ENCODE results near the gene SNX1. TPM values are rescaled to one million over a fixed set of nuclear protein-coding genes. Genes with fewer than 3 reads are reported as not detected.

The SNX1 gene
- polyA plus RNA-seq, 4 donors: 97.5 to 115 (median 104) TPM

DNA sequence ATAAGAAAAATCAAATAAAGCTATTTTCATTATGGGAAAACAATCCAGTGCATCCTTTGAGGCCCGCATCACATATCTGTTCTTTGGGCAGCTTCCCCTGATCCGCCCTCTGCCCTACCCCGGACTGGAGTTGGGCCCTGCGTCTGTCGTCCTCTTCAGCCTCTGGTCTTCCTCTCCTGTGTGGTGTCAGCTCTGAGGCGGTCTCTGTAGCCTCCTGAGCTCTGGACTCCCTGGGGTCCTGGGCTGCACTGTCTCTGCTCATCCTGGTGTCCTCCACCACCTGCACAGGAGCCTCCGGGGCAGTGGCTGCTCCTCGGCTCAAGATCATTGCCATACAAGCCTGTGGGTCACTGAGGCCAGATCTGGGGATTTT, 48.4 kb downstream of the SNX1 start:
- no peak for DNase-seq (ENCODE audit: low read depth in 4 of 4, low spot score in 3 of 4)

DNA sequence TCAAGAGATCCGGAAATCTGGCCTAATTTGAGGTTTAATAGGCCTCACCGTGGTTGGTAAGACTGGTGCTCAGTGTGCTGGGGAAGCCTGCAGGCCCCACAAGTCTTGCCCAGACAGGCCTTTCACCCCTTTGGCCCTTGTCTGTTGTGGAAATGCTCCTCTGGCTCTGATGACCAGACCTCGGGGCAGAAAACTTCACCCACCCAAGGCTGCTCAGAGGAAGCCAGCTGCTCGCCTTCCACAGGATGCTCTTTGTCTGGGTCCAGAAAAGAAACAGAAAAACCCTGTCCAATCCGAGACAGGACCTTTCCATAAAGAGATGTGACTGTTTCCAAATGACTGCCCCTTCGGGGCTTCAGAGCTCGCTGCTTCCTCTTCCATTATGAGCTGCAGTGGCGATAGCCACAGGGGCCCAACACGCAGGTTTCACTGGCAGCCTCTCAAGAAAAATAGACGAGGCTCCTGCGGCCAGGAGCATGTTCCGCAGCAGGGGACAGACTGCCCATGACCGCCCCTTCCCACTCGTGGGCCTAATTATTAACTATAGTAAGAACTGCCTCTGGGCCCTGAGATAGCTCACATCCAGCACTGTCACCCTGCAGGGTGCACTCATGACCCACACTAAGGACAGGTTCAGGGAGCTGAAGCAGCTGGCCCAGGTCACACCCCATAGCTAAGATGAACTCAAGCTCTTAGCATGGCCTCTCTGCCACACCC, 48.9 kb downstream of the SNX1 start:
- DNase-seq (ENCODE audit: low read depth in 4 of 4, low spot score in 3 of 4): no peak

DNA sequence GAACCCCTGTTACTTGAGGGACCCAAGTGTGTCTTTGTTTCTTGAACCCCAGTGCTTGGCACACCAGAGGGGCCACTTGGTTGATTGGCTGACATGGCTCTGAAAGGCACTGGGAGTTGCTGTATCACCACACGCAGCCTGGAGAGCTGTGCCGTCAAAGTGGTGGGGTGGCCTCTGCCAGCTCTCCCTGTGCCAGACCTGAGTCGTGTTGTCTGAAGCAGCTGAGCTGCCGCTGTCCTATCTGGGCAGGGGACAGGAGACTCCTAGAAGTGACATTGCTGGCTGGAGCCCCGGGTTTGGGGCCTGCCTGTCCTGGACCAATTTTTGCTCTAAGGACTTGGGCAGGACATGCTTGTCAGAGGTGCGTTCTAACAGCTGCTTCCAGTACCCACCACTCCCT, 50.3 kb downstream of the SNX1 start:
- no peak for DNase-seq (ENCODE audit: low read depth in 4 of 4, low spot score in 3 of 4)

DNA sequence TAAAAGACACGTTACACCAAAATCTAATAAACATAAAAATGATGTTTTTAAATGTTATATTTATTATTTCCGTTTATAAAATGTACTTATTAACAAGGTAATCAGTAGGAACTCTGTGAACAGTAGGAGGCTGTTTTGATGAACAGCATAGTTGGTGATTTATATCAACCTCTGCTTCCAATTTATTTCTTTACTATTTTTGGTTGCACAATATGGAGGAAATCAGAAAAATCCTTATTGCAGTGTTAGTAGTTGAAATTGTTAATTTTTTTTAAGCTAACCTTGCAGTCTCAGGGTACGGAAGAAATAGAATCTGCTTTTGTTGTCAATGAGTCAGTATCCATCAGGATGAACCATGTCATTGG, 50.7 kb downstream of the SNX1 start:
- DNase-seq (ENCODE audit: low read depth in 4 of 4, low spot score in 3 of 4): no peak

DNA sequence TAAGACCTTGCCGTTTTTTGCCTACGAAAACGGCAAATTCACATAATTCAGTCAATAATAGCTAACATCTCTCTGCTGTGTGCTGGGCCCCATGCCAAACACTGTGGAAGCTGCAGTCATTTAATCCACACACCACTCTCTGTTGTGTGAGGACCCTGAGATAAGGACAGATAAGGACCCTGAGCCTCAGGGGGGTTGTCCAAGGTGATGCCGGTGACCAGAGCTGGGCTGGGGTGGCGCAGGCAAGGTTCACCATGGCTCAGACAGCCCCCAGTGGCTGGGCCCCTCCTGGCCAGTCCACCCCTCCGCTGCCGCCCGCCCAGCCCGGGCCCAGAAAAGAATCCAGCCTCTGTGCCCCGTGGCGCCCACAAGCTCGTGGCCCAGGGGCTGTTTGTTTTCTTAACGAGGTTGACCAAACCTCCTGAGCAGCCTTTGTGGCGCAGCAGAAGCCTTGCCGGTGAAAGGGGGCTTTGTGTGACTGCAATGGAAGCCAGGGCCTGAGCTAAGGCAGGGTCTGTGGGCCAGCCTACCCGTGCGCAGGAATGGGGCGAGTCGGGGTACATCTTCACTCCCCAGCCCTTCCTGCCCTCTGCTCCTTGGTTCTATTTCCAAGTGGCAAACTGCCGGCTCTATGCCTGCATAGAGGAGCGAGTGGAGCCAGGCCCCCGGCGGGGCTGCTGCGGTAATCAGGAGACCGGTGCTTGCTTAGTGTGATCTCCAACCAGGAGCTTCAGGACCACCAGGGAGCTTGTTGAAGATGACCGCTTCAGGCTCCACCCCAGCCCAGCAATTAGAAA, 51.3 kb downstream of the SNX1 start:
- no peak for DNase-seq (ENCODE audit: low read depth in 4 of 4, low spot score in 3 of 4)

DNA sequence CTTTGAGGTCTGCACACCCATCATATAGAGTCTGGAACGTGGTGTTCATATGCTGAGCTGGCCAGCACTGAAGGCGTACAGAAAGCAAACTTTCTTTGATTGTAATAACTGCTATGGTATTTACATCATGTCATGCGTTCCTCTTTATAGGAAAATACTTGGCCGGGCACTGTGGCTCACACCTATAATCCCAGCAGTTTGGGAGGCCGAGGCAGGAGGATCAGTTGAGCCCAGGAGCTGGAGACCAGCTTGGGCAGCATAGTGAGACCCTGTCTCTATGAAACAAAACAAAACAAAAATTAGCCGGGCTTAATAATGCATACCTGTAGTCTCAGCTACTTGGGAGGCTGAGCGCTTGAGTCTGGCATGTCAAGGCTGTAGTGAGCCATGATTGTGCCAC, 52.4 kb downstream of the SNX1 start:
- DNase-seq (ENCODE audit: low read depth in 4 of 4, low spot score in 3 of 4): no peak

DNA sequence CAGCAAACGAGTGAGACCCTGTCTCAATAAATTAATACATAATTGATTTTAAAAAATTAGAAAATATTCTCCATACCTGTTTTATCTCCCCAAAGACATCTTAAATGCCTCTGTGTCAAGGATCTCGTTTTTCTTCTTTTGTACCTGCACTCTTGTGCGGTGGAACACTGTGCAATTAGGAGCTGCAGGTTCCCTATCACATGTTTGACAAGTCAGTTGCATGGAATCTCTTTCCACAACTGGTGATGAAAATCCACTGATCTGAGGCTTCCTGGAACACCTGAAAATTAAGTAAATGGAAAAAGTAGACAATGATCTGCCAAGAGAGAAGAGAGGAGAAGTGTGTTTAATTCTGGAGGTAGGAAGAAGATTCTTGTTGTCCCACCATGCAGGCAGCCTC, 52.8 kb downstream of the SNX1 start:
- no peak for DNase-seq (ENCODE audit: low read depth in 4 of 4, low spot score in 3 of 4)

DNA sequence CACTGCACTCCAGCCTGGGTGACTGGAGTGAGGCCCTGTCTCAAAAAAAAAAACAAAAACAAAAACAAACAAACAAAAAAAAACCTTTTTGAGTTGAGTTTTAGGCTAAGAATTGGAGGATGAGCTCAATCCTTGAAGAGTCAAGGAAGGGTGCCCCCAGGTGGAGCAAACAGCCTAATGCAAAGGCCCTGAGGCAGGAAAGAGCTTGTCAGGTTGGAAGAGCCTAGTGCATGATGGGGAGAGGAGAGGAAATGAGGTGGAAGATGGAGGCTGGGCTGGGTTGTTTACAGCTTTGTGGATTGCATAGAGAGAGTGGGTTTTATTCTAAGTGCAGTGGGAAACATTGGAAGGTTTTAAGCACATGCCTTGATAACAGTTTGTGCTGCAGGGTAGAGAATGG, 53.6 kb downstream of the SNX1 start:
- no peak for DNase-seq (ENCODE audit: low read depth in 4 of 4, low spot score in 3 of 4)

DNA sequence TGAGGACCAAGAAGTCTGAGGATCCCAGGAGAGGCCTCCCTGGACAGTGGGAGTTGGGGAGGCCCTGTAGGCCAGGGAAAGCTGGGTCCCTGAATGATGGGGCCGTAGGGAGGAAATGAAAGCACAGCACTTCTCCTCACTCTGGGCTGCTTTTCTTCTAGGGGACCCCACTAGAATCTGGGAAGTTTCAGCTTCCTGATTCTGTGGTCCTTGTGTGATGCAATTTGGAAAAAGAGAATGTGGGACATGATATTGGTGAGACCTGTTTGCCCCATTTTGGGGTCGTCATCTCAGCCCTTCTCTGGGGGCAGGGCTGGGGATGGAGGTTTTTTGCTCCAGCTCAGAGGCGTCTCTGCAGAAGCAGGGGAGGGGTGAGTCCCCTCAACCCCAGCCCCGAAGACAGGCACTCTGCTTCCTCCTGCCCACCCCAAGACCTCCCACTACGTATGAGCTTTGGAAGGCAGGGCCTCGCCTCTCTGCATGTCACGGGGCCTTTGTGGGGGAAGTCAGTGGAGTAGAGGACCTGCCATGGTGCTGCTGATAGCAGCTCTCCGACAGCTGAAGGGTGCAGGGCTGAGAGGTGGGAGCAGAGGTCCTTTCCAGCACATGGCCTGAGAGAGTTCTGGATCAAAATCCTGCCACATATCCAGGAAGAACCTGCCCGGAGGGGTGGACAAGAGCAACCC, 54.3 kb downstream of the SNX1 start:
- DNase-seq (ENCODE audit: low read depth in 4 of 4, low spot score in 3 of 4): no peak

DNA sequence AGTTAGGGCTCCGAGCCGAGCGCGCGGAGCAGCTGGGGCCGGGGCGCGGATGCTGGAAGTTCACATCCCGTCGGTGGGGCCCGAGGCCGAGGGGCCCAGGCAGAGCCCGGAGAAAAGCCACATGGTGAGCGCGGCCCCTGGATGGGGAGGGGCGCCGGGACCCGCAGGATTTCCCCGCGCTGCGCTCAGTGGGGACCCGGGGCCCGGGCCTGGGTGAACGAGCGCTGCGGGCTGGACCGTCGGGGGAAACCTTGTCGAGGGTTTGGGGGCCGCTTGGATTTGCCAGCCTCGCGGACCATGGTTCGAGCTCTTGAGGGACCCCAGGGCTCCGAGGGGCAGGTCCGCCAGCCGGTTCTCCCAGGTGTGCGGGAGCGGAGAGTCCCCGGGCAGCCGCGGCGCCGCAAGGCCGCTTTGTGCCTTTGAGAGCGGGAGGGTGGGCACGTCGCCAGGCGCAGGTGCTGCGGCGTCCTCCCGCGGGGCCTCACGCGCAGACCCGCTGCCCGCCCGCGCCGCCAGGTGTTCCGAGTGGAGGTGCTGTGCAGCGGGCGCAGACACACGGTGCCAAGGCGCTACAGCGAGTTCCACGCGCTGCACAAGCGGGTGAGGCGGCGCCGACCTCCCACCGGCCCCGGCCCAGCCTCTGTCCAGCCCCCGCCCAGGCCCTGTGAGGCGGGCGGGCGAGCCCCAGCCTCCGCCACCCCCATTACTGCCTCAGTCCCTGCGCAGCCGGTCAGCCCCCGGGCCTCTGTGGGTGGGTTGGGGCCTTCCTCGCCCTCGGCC, 56.1 kb downstream of the SNX1 start, which contains the start of gene SNX22:
SNX22 (plus strand) TSS at position 5 of the 780 bp plus-strand sequence; CDS start at position 50, 45 bp downstream.
- no peak for DNase-seq (ENCODE audit: low read depth in 4 of 4, low spot score in 3 of 4)

DNA sequence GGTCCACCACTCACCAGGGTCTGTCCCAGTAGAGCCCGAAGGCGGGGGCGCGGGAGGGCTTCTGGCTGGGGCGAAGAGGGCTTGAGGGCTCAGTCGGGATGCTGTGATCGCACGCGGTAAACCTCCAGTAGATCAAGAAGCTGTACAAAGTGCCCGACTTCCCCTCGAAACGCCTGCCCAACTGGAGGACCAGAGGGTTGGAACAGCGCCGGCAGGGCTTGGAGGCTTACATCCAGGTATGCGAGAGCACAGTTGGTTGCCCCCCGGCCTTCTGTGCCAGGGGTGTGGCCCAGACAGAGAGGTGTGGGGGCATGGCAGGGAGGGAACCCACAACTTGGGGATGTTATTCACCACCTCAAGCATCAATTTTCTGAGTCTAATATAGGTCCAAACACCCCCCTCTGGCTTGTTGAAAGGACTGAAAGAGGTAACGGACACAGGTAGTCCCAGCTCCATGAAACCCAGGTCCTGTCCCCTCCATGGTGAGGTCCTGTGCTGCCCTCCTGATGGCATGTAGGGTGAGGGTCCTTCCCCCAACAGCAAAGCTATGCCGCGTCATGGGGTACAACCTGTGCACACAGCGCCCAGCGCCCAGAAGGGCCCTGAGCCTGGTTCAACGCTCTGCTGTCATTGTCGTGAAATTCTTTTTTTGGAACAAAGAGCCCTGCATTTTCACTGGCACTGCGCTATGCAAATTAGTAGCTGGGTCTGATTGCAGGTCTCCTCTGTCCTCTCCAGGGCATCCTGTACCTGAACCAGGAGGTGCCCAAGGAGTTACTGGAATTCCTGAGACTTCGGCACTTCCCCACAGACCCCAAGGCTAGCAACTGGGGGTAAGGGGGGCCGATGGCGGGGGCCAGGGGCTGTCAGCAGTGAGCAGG, 57.0 kb downstream of the SNX1 start:
- DNase-seq (ENCODE audit: low read depth in 4 of 4, low spot score in 3 of 4): no peak

DNA sequence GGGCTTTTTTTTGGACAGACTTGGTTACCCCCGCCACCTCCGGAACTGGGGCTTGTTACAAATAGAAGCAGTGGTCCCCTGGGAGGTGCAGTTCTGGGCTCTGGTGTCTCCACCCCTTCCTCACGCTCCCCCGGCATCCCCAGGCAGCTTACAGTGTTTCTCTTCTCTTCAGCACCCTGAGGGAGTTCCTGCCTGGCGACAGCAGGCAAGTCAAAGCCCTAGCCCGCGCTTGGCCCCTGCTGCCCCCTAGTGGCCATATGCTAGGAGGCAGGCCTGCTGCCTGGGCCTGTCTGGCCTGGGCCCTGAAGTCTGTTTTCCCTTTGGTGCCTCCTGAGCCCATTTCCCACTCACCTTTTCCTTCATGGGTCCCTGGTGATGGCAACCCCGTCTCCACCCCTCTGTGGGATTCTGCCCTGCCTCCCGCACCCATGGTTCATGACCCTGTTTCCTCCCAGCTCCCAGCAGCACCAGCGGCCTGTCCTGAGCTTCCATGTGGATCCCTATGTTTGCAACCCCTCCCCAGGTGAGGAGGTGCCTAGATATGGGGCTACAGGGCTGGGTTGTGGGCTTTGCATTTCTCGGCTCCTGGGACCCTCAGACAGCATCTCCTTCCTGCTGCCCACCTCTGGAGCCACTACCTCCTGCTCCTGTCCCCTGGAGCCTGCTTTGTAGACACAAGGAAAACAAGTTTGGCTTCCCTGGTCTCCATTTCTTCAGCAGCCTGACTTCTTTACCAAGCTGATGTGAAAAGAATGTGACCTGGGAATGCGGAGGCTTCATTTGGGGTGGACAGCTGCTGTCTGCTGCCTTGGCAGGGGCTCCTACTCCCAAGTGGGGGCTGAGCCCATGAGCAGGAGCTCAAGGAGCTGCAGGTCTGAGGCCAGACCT, 57.9 kb downstream of the SNX1 start:
- peak; percentile 55 to 80 (median 68) for DNase-seq (ENCODE audit: low read depth in 4 of 4, low spot score in 3 of 4)

DNA sequence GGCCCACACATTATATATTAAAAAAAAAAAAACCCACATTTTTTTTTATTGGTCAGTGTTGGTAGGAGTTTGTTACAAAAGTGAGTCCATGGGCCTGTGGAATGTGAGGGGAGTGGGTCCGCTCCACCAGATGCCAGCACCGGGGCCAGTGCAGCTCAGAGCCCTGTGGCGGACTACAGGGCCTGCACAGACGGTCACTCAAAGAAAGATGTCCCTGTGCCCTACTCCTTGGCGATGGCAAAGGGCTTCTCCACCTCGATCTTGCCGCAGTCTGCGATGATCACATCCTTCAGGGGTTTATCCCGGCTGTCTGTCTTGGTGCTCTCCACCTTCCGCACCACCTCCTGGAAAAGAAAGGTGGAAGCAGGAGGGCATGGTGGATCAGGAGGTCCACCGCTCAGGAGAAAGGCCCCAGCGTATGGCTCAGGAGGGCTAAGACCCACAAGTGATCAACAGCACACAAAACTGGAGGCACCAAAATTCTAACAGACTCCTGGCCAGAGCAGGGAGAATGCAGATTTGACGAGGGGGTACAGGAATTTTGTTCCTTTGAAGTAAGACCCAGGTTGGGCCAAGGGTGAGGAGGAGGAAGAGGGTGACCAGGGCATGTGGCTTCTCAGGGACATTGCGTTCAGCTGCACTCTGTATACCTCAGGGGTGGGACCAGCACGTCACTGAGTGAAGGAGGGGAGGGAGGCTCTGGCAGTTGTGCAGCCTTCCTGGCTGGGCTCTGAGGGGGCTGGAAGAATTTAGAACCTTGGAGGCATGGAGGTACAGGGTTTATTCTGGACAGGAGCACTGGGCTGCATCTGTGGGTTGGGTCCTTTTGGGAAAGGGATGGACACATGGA, 60.2 kb downstream of the SNX1 start:
- DNase-seq (ENCODE audit: low read depth in 4 of 4, low spot score in 3 of 4): no peak

DNA sequence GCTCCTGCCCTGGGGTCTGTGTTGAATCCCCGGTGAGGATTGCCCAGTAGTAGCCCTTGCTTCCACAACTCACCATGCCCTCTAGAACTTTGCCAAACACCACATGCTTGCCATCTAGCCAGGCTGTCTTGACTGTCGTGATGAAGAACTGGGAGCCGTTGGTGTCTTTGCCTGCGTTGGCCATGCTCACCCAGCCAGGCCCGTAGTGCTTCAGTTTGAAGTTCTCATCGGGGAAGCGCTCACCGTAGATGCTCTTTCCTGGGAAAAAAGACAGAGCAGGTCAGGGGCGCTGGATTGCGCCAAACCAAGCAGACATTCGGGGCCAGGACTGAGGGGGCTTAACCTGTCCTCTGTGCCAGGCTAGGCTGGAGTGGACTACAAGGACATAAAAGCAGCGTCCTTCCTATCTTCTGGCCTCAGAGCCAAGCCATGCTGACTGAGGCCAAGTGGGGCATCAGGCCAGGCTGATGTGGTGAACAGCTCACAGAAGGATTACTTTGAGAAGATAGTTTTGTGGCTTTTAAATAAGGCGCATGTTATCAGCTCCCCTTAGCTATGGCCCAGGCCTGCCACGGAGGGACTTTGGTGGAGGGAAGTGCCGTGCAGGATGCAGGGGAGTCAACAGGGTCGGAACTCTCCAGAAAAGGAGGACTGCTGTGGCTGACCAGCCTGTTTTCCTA, 61.0 kb downstream of the SNX1 start:
- no peak for DNase-seq (ENCODE audit: low read depth in 4 of 4, low spot score in 3 of 4)

DNA sequence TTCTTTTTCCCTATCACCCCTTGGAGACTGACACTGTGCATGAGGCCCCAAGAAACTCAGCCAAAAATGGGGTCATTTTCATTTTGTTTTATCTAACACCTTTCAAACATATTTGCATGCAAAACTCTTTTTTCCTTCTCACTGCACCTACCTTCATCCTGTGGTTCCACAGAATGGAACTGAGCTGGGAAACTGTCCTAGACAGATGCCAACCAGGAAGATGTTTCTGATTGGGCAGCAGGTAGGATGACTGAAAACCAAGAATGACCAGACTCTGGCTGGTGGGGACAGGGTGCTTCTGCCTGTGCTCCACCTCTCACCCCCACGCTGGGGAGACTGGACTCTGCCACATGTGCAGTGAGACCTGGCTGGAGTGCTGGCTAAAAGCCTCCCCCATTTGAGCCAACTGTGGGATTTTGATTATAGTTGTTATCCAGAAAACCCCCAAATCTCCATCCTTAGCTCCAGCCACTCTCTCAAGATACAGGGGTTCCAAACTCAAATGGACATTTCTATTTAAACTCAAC, 61.9 kb downstream of the SNX1 start:
- no peak for DNase-seq (ENCODE audit: low read depth in 4 of 4, low spot score in 3 of 4)

DNA sequence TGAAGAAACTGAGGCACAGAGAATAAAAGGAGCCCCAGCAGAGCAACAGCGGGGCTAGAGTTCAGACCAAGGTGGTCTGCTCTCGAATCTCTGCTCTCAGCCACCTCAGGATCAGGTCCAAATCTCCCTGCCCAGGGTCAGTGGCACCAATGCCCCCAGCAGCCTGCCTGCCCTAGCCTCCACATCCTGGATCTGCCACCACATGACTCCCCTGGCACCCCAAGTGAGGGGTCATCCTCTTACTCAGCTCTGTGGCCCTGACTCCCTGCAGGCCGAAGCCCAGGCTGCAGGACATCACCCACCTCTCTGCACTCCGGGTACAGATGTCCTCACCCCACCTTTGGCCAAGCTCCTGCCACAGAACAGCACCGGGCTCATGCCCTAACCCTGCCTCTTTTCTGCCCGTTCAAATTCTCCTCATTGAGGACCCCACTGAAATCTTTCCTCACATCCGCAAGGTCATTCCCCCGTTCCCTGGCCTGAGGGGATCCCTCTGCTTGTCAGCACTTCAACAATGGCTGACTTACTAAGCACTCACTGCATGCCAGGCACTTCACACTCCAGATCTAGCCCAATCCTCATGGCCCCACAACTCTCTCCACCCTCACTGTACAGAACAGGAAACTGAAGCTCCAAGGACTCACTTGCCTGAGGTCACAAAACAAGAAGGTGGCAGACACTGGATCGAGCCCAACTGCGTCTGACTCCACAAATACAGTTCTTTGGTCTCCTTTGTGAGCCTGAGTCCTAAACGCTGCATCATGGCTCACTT, 62.8 kb downstream of the SNX1 start:
- no peak for DNase-seq (ENCODE audit: low read depth in 4 of 4, low spot score in 3 of 4)

All from right renal pelvis (tissue), 4 donors.